OCI-LY1 (cell line): Measurements from ENCODE around the gene BCAP31.

Experiments
- CTCF ChIP-seq: fragments of 200-600 bp; sonication (generic), shearing (Covaris generic); IDR thresholded peaks from 2 replicates; pipeline ENCODE4 v1.5.1; 2017; ENCODE audit warnings: mild to moderate bottlenecking, antibody characterized with exemption, low read length, moderate library complexity, mixed read lengths
- EZH2 ChIP-seq: fragments of 200-600 bp; sonication (generic), shearing (Covaris generic); IDR thresholded peaks from 2 replicates; pipeline ENCODE4 v1.8.0; 2017; ENCODE audit warnings: borderline replicate concordance, mixed run types, mild to moderate bottlenecking, antibody characterized with exemption, low read length, moderate library complexity, mixed read lengths

GRCh38 chrX:153714256-153714655 lies 9.9 kb downstream of the BCAP31 start:
- TF ChIP-seq CTCF (no peak), EZH2 (no peak)
